ENCODE data around the gene FNDC3B. TPM values are rescaled to one million over a fixed set of nuclear protein-coding genes. Genes with fewer than 3 reads are reported as not detected.

The FNDC3B gene
- total RNA-seq, 1 donor from 2014 or later: 79.2 TPM

DNA sequence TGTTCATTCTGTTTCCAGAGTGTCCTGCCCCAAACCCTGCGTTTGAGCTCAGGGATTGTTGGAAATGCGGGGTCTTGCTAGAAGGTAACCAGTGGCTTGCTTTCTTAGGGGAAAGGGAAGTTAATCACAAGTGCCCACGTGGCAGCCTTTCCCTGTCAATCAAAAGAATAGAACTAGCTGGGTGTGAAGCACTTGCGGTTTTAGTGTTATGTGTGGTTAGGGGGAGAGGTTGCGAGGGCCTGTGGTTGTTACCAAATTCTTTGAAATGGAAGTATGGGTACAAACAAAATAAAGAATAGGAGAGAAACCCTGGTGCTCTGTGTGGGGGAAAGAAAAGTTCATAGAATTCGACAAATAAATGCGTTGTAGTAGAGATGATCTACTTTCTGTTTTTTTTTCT is 67.6 kb downstream of the FNDC3B start:
- Mint-ChIP-seq H3K27ac (no peak overlapping the region), H3K4me1 (ENCODE audit: unreplicated experiment) (peaks cover 53% of the 10 kb centered on the region), H3K27me3 (no peaks in the 10 kb centered on the region), H3K9me3 (no peaks in the 10 kb centered on the region), H3K4me3 (no peak overlapping the region), H3K36me3 (peaks cover 20% of the 10 kb centered on the region)
- TF ChIP-seq, protein P1, sequence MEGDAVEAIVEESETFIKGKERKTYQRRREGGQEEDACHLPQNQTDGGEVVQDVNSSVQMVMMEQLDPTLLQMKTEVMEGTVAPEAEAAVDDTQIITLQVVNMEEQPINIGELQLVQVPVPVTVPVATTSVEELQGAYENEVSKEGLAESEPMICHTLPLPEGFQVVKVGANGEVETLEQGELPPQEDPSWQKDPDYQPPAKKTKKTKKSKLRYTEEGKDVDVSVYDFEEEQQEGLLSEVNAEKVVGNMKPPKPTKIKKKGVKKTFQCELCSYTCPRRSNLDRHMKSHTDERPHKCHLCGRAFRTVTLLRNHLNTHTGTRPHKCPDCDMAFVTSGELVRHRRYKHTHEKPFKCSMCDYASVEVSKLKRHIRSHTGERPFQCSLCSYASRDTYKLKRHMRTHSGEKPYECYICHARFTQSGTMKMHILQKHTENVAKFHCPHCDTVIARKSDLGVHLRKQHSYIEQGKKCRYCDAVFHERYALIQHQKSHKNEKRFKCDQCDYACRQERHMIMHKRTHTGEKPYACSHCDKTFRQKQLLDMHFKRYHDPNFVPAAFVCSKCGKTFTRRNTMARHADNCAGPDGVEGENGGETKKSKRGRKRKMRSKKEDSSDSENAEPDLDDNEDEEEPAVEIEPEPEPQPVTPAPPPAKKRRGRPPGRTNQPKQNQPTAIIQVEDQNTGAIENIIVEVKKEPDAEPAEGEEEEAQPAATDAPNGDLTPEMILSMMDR (conservative IDR thresholded peaks at IDR 0.05): no peak
- no peak for DNase-seq (ENCODE audit: extremely low spot score, unreplicated experiment)

- TF ChIP-seq, protein P1 (conservative IDR thresholded peaks at IDR 0.05): no peak
- no peak overlapping the region for H3K27ac Mint-ChIP-seq
- no peak for DNase-seq (ENCODE audit: extremely low spot score, unreplicated experiment)
- peaks cover 49% of the 10 kb centered on the region for H3K4me1 Mint-ChIP-seq (ENCODE audit: unreplicated experiment)
- no peak overlapping the region for H3K4me3 Mint-ChIP-seq
- H3K27me3 Mint-ChIP-seq: no peaks in the 10 kb centered on the region
- H3K9me3 Mint-ChIP-seq: no peaks in the 10 kb centered on the region
- H3K36me3 Mint-ChIP-seq: peaks cover 20% of the 10 kb centered on the region
Measured at GRCh38 chr3:172107403-172107802, 68.0 kb downstream of the FNDC3B start.

- DNase-seq (ENCODE audit: extremely low spot score, unreplicated experiment): no peak
- Mint-ChIP-seq H3K9me3 (no peaks in the 10 kb centered on the region), H3K27me3 (no peaks in the 10 kb centered on the region), H3K36me3 (peaks cover 33% of the 10 kb centered on the region), H3K4me1 (ENCODE audit: unreplicated experiment) (peaks cover 32% of the 10 kb centered on the region), H3K27ac (no peak overlapping the region), H3K4me3 (no peak overlapping the region)
- TF ChIP-seq, protein P1 (conservative IDR thresholded peaks at IDR 0.05): no peak
Measured at GRCh38 chr3:172110127-172110779, 70.9 kb downstream of the FNDC3B start.

DNA sequence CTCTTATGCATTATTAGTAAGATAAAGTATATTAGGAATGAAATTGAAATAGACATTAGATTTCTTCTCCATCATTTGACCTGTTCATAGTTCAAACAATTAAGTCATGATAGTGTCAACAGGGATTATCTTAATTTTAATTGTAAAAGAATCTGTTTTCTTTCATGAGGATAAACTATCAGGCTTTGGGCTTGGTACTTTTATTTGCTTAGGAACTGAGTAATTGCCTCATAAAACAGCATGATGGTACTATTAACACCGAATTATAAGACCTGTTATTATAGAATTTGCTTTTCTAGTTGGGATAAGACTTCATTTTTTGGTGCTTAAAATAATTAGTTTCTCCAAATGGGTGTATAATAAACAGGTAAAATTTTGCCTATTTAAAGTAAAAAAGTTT is 71.8 kb downstream of the FNDC3B start:
- no peaks in the 10 kb centered on the region for H3K9me3 Mint-ChIP-seq
- H3K27me3 Mint-ChIP-seq: no peaks in the 10 kb centered on the region
- peaks cover 33% of the 10 kb centered on the region for H3K36me3 Mint-ChIP-seq
- no peak overlapping the region for H3K27ac Mint-ChIP-seq
- no peak for DNase-seq (ENCODE audit: extremely low spot score, unreplicated experiment)
- TF ChIP-seq, protein P1 (conservative IDR thresholded peaks at IDR 0.05): no peak
- peaks cover 27% of the 10 kb centered on the region for H3K4me1 Mint-ChIP-seq (ENCODE audit: unreplicated experiment)
- H3K4me3 Mint-ChIP-seq: no peak overlapping the region

DNA sequence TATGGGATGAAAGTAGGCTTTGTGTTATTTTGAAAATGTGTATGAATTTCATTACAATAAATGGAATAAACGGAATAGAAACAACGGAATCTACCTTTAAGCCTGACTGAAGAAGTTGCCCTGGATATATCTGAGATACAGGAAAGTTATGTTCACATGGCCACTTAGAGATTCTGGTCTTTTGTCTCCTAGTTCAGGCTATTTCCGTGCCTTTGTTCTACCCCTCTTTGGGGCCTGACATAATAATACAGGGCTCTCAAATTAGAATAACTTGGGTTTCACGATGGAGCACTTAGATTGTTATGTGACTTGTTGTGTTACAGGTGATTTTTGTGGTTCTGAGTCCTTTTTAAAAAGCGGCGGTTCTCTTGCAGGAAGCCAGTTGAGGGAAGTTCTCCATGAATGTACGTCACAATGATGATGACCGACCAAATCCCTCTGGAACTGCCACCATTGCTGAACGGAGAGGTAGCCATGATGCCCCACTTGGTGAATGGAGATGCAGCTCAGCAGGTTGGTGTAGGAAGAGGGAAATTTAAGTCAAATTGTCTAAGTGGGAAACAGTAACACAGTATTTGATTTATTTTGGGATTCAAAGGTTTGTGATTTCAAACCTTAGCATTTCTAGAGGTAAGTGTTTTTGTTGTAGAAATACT is 72.8 kb downstream of the FNDC3B start:
- H3K36me3 Mint-ChIP-seq: peaks cover 35% of the 10 kb centered on the region
- DNase-seq (ENCODE audit: extremely low spot score, unreplicated experiment): no peak
- no peaks in the 10 kb centered on the region for H3K9me3 Mint-ChIP-seq
- no peaks in the 10 kb centered on the region for H3K27me3 Mint-ChIP-seq
- H3K27ac Mint-ChIP-seq: no peak overlapping the region
- H3K4me3 Mint-ChIP-seq: no peak overlapping the region
- TF ChIP-seq, protein P1 (conservative IDR thresholded peaks at IDR 0.05): no peak
- H3K4me1 Mint-ChIP-seq (ENCODE audit: unreplicated experiment): peaks cover 17% of the 10 kb centered on the region

All from type B pancreatic cell (in vitro differentiated cells).